AG08396 (cell line): ENCODE data around the gene ZNF536.
A peak's percentile ranks its signal among the peaks of the same experiment; 100 is the strongest.
"Not testable (repeated sequence)": the region's sequence is repeated elsewhere in the genome, so short reads cannot be mapped to it uniquely, and the experiment has no call there.

ENCODE experiments used
- DNase-seq: peaks from one replicate; pipeline ENCODE4 v3.0.0; 2012; ENCODE audit warnings: low spot score, mixed read lengths

The ZNF536 gene

DNA sequence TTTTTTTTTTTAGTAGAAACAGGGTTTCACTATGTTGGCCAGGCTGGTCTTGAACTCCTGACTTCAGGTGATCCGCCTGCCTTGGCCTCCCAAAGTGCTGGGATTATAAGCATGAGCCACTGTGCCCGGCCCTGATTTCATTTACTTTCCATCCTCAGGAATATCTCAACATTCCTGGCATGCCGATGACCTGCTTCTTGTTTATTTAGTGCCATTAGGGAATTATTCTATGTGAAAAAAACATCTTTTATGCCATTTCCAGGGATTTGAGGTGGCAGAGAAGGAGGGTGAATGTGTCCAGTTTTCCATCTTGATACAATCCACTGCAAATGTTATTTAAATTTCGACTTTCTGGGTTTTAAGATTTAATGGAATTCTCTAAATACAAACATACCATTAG, 45.0 kb downstream of the ZNF536 start:
- DNase-seq = not testable (repeated sequence)

DNA sequence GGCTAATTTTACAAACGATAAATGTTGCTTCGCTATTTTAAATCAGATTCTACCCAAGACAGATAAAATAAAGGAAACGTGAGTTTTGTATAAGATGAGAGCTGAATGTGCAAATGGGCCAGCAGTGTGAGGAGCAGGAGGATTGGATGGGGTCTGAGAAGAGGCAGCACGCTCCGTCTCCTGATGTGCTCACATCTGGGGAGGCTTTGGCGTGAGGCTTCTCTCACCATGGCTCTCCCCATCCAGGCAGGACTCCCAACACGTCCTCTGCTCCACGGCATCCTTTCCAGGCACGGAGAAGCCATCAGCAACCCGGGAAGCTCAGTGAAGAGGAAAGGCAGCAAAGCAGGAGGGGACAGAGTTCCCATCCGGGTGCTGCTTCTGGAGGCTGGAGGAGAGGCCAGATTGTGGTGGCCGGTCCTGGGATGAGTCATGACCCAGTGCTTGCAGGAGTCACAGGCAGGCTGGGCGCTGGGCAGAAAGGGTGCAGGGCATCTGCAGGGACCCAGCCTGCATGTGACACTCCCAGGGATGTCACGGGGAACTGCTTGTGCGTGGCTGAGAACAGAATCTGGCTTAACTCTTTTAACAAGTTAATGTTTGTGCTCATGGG, 47.5 kb downstream of the ZNF536 start:
- DNase-seq = peak; percentile 83

DNA sequence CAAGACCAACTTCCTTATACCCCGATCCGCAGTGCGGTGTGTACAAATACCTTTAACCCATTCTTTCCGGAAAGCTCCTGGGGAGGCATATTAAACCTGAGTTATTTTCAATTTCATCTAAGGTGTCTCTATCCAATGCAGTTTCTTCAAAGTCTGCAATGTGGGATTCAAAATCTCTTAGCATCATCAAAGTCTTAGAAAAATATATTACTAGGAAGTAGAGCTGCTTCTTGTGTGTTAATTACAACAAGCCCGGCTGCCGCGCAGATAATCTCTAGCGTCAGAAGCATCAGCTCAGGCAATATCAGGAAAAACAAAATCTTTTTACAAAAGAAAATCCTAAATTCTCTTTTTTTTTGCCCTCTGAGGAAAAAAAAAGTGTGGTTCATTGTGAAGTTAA, 48.1 kb downstream of the ZNF536 start:
- DNase-seq = no peak

DNA sequence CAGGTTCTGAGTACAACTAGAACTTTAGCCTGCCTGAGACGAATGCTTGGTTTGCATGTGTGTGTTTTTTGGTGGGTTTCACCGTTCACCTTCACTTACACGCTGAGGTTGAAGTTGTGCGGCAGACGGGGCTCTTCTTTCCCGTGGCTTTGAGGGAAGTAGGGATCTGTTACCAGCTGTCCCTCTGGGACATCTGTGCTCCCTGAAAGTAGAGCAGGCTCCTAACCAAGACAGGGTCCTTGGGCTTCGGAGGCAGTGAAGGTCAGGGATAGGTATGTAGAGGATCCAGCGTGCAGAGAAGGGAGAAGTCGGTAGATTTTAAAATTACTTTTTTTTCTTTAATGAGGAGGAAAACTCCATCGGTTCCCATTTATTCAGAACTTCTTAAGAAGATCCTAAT, 48.7 kb downstream of the ZNF536 start:
- no peak for DNase-seq

DNA sequence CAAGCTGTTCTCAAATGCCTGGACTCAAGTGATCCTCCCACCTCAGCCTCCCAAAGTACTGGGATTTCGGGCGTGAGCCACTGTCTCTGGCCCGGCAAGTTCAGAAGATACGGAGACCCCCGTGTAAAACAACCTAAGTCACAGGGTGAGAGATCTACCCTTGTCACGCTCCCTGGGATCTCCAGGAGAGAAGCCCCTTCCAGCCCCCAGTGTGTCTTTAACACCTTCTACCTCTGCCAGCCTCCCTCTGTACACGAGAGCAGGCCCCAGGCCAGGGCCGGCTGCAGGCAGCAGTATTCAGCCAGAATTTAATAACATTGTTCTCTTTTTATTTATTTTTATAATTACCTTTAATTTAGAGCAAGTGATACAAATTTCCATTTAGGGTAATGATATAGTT, 49.4 kb downstream of the ZNF536 start:
- DNase-seq = no peak

DNA sequence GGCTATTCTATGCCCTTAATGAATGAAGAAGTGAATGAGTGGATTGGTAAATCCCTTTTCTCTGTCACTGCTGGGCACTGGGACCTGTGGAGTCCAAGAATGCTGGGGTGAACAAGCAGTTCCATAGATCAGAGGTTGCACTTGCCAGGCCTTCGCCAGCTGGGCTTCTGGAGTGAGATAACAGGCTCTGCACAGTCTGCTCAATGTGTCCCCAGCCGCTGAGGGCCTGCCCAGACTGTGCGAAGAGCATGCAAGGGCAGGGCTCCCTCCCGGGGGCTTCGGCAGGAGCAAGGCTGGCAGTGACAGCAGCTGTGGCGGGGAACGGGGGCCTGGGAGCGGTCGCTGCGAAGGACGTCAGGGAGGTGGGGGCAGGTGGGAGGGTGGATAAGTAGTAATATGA, 51.3 kb downstream of the ZNF536 start:
- DNase-seq = no peak

DNA sequence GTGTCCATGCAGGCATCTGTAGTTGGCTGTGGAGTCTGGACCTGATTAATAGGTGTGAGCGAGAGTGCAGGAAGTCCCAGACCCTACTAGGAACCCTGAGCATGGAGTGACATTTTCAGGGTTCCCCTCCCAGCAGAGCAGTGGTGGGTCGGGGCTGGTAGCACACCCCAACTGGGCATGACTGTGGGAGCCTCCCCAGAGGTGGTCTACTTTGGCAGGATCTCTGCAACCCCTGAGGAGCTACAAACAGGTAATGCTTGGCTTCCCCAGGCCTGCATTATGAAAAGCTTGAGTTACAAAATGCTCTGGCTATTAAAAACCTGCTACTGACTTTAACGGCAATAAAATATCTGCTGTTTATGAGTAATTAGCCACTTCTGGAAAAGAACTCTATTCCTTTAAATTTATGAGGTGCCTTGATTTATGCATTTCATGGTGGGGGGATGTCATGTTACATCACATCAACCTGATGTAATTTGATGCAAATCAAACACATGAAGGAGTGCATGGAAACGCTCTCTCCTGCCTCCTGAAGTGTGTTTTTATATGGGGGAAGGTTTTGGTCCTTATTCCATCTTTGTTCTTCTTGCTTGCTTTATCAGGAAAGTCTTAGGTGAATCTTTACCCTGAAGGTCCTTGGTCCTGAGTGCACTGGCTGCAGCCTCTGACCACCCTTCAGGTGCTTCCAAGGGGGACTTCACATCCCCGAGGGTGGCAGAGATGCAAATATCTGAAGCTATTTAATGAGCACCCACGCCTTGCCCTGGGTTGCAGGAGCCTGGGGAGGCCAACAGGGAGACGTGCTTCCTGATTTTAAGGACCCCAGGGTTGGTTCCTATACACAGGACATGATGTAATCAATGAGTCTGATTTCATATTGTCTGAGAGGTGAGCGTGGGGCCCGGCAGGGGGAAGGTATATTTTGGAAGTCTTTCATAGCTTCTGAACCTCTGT, 54.0 kb downstream of the ZNF536 start:
- DNase-seq = no peak

DNA sequence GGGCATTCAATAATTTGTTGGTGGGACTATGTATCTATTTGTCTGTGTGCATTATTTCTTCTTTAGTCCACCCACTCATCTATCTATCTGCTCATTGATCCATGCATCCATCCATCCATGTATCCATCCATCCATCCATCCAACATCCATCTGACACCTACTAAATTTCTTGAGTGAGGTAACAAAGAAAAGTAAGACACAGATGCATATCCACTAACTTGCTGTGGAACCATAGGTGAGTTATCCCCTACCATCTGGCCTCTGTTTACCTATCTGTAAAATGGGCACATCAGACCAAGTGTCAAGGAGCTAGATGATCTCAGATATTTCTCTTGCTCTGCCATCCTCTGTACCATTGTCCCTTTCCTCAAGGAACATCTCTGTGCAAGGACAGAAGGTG, 54.7 kb downstream of the ZNF536 start:
- DNase-seq = no peak

DNA sequence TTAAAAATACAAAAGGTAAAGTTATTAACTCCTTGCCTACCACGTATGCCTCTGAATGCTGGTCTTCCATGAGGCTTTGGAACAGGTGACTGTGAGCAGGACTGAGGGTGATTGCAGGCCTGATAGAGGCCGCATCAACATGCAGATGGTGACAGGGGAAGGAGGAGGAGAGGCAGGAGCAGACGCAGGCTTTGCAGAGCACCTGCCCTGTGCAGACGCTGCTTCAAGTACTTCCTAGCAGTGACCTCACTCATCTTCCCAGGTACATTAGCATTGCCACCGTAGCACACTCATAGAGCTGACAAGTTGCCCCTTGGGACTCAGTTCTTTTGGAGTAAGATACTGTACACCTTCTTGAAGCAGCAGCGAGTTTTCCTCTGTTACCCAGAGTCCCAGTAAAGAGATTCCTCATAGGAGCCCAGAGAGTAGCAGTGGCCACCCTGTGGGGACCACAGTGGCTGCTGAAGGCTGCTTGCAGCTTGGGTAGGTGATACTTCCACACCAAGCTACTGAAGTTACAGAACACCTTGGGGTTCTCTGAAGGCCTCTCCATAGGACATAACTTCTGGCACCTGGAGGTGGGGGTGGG, 56.0 kb downstream of the ZNF536 start:
- DNase-seq = no peak

DNA sequence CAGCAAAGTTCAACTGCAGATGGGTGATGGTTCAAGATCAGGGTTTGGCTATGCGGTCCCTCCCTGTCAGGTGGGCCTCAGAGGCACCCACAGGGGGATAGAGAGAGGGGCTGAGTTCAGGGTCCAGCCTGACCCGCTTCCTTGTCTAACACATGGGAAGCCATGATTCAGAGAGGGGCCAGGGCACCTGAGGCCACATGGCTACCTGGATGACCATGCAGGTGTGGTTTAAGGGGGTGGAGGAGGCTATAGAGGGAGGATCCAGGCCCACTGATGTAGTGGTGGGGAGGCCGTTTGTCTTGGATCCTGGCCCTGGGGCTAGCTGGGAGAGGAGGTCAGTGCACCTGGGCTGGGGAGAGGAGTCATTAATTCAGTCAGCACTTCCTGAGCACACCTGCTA, 56.7 kb downstream of the ZNF536 start:
- DNase-seq = no peak

DNA sequence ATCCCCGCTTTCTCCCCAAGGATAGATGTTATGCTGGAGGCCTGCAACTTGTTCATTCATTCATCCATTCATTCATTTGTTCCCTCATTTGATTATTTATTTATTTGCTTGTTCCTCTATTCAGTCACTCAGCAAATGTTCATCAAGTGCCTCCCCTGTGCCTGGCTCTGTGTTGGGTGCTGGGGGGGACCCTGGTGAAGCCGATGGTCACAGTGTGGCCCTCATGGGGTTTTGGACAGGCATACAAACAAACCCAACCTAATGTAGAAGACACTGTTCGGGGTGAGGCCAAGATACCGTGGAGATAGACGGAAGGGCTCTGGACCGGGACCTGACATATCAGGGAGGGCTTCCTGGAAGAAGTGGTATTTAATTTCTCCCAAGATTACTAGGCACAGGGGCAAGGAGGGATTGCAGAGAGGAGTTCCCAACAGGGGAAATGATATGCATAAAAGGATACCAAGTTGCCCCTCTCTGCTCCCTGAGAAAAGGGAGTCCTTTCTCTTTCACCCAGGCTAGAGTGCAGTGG, 58.1 kb downstream of the ZNF536 start:
- DNase-seq = no peak

DNA sequence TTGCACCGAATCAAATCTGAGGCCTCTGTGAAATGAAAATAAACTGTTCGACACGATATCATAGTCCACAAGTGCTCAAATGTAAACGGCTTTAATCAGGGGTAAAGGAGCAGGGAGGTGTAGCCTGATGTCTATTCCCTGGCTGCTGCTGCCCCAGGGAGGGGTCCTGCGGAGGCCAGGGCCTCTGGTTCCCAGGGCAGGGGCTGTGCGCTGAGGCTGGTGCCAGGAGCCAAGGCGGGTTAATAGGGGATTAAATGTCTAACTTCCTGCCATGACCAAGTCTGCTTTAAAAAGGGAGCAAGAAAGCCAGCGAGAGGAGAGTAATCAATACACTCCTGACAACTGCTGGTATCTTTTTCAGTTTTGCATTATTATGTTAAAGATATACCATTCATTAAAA, 59.4 kb downstream of the ZNF536 start:
- DNase-seq = no peak

DNA sequence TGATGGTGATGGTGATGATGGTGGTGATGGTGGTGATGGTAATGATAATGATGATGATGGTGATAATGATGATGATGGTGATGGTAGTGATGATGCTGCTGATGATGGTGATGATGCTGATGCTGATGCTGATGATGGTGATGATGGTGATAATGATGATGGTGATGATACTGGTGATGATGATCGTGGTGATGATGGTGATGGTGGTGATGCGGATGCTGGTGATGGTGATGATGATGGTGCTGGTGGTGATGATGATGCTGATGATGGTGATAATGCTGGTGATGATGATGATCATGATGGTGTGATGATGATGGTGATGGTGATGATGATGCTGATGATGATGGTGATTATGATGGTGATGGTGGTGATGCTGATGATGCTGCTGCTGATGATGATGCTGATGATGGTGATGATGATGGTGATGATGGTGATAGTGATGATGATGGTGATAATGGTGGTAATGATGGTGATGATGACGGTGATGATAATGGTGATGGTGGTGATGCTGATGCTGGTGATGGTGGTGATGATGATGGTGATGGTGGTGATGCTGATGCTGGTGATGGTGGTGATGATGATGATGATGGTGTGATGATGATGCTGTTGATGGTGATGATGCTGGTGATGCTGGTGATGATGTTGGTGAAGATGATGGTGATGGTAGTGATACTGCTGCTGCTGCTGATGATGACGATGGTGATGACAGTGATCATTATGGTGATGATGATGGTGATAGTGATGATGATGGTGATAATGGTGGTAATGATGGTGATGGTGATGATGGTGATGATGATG, 62.8 kb downstream of the ZNF536 start:
- DNase-seq = no peak

DNA sequence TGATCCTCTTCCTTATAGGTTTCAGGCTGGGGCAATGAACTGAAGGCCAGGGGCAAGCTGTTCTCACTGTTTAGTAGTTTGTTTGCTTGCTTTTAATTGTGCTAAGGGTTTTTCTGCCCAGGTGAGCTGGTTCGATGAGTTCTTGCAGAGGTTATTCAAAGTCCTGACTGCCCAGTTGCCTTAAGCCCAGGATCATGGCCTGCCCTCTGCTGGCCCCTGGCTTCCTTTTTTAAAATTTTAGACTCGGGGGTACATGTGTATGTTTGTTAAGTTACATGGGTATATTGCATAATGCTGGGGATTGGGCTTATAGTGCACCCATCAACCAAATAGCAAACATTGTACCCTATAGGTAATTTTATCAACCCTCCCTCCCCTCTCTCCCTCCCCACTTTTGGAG, 65.7 kb downstream of the ZNF536 start:
- no peak for DNase-seq

DNA sequence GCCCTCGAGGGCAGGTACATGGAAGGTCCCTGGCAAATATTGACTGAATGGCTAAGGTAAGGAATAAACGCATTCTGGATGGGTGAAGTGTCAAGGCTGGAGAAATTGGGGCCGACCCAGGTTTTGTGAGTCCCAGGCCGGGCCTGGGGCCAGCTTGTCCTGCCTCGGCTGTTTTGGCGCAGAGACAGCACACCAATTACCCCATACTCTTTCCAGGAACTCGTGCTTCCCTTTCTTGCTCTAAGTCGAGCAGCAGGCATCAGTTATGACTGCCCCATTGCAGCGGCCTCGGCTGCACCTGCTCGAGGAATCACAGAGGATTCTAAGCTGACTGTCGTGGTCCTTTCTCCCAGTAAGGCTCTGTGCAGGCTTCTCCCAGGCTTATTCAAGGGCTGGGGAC, 67.1 kb downstream of the ZNF536 start:
- DNase-seq = no peak

DNA sequence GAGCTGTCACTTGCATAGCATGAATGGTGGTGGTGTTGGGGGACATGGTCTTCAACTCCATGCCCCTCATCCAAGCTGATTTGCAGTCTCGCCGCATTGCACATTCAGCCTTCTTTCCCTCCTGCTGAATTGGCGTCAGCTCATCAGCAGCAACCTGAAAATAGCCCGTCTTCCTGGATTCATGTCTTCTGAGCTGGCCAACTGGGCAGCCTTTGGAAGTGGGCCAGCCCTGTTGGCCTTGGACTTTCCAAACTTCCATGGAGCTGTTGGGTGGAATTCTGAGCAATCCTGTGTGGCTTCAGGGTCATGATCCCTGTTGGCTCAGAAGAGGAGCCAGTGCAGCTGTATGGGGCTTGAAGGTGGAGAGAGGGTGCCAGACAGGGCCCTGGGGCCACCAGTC, 68.8 kb downstream of the ZNF536 start:
- DNase-seq = no peak

DNA sequence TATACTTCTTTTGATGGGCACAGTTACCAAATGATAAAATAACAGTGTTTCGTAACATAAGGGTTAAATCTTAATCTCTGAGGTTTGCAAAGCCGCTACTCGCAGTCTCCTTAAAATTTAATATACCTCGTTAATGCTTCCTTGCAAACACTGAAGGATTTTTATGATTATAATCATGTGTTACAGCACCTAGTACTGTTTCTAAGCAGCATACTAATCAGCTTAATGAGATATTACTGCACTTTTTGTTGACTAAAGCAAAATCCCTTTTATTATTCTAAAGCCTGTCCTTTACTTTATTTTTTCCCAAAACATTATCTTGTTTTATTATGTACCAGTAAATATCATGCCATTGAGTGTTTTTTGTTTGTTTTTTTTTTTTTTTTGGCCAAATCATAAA, 70.5 kb downstream of the ZNF536 start:
- DNase-seq = no peak

DNA sequence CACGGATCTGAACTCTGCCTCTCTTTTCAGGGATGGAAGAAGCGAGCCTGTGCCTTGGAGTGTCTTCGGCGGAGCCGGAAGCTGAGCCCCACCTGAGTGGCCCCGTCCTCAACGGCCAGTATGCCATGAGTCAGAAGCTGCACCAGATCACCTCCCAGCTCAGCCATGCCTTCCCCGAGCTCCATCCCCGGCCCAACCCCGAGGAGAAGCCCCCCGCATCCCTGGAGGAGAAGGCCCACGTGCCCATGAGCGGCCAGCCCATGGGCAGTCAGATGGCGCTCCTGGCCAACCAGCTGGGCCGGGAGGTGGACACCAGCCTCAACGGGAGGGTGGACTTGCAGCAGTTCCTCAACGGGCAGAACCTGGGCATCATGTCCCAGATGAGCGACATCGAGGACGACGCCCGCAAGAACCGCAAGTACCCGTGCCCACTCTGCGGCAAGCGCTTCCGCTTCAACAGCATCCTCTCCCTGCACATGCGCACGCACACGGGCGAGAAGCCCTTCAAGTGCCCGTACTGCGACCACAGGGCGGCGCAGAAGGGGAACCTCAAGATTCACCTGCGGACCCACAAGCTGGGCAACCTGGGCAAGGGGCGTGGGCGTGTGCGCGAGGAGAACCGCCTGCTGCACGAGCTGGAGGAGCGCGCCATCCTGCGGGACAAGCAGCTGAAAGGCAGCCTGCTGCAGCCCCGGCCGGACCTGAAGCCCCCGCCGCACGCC, 71.5 kb downstream of the ZNF536 start:
- no peak for DNase-seq

DNA sequence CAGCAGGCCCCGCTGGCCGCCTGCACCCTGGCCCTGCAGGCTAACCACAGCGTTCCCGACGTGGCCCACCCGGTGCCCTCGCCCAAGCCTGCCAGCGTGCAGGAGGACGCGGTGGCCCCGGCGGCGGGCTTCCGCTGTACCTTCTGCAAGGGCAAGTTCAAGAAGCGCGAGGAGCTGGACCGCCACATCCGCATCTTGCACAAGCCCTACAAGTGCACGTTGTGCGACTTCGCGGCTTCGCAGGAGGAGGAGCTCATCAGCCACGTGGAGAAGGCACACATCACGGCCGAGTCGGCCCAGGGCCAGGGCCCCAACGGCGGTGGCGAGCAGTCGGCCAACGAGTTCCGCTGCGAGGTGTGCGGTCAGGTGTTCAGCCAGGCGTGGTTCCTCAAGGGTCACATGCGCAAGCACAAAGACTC, 72.1 kb downstream of the ZNF536 start:
- DNase-seq = no peak

DNA sequence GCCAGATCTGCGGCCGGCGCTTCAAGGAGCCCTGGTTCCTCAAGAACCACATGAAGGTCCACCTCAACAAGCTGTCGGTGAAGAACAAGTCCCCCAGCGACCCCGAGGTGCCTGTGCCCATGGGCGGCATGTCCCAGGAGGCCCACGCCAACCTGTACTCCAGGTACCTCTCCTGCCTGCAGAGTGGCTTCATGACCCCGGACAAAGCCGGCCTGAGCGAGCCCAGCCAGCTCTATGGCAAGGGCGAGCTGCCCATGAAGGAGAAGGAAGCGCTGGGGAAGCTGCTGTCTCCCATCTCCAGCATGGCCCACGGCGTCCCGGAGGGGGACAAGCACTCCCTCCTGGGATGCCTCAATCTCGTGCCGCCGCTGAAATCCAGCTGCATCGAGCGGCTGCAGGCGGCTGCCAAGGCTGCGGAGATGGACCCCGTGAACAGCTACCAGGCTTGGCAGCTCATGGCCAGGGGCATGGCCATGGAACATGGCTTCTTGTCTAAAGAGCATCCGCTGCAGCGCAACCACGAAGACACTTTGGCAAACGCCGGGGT, 72.6 kb downstream of the ZNF536 start:
- DNase-seq = no peak

DNA sequence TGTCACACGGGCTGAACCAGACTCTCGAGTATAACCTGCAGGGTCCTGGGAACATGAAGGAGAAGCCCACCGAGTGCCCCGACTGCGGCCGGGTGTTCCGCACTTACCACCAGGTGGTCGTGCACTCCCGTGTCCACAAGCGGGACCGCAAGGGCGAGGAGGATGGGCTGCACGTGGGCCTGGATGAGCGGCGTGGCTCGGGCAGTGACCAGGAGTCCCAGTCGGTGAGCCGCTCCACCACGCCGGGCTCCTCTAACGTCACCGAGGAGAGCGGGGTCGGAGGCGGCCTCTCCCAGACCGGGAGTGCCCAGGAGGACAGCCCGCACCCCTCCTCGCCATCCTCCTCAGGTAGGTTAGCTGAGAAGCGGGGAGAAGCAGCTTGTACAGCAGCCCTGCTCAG, 73.2 kb downstream of the ZNF536 start:
- no peak for DNase-seq
